OCI-M1 (cell line): ENCODE data around the gene DUSP15.
"Not testable (repeated sequence)": the region's sequence is repeated elsewhere in the genome, so short reads cannot be mapped to it uniquely, and the experiment has no call there.

Source experiments
- DNase-seq: peaks from one replicate; lab custom pipeline; 2025; lab: John Stamatoyannopoulos, UW

DUSP15 gene

GRCh38 chr20:31822421-31823330 lies 47.7 kb downstream of the DUSP15 start:
- peak; percentile 74 for DNase-seq

DNA sequence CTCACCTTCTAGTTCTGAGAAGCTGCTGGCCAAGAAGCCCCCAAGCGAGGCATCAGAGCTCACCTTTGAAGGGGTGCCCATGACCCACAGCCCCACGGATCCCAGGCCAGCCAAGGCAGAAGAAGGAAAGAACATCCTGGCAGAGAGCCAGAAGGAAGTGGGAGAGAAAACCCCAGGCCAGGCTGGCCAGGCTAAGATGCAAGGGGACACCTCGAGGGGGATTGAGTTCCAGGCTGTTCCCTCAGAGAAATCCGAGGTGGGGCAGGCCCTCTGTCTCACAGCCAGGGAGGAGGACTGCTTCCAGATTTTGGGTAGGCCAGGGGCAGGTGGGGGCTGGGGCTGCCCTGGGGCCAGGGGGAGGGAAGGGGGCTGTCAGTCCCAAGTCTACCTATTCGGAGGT lies 48.9 kb downstream of the DUSP15 start:
- peak; percentile 7 for DNase-seq

DNA sequence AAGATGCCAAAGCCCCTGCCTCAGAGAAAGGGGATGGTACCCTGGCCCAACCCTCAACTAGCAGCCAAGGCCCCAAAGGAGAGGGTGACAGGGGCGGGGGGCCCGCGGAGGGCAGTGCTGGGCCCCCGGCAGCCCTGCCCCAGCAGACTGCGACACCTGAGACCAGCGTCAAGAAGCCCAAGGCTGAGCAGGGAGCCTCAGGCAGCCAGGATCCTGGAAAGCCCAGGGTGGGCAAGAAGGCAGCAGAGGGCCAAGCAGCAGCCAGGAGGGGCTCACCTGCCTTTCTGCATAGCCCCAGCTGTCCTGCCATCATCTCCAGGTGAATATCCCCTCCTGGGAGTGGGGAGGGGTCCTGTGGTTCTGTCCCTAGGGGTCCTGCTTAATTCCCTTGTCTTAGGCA lies 50.1 kb downstream of the DUSP15 start:
- no peak for DNase-seq

DNA sequence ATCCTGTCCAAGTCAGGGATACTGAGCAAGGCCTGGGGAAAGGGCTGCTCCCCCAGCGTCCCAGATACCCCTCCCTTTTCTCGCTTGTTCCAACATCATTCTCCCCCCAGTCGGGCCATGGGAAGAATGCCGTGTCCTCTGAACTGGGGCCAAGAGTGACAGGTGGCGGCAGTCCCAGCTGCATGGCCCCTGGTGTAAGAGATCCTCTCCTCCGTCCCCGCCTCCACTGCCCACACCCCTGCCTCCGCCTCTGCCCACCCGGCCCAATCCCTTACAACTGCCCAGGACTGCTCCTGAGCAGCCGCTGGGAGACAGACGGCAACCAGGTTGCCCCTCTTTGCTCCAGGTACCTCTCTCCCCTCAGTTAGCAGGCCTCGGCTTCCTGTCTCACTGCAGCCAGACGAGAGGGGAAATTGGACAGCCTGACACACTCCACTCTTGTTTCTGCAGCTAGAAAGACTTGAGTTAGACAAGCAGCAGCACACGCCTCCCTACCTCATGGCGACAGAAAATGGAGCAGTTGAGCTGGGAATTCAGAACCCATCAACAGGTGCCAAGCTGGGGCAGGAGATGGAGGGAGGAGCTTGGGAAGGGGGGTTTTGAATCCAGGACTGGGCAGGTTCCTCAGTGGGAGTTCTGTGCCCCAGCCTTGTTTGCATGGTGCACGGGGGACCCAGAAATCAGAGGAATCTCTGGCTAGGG lies 51.1 kb downstream of the DUSP15 start, which contains the start of gene MYLK2:
Gene MYLK2 (plus strand): TSS at position 274 of the 702 bp plus-strand sequence. CDS start 225 bp downstream, at position 499.
- no peak for DNase-seq

- no peak for DNase-seq
Measured at GRCh38 chr20:31818376-31818908, 51.9 kb downstream of the DUSP15 start.

- no peak for DNase-seq
Measured at GRCh38 chr20:31817461-31817860, 52.9 kb downstream of the DUSP15 start.

DNA sequence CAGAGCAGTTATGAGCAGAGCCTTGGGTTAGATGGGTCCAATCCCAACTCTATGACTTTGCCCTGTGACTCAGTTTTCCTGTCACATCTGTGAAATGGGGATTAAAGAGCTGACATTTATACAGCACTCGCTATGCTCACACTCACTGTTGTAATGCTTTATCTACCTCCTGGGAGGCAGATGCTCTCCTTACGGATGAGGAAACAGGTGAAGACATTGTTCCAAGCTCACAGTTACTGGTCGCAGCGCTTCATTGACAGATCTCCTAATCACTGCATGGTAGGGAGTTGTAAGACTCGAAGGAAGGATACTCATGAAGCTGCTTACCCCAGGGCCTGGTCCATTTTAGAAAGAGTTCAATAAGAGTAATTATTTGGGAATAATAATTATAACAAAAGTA lies 54.1 kb downstream of the DUSP15 start:
- no peak for DNase-seq

DNA sequence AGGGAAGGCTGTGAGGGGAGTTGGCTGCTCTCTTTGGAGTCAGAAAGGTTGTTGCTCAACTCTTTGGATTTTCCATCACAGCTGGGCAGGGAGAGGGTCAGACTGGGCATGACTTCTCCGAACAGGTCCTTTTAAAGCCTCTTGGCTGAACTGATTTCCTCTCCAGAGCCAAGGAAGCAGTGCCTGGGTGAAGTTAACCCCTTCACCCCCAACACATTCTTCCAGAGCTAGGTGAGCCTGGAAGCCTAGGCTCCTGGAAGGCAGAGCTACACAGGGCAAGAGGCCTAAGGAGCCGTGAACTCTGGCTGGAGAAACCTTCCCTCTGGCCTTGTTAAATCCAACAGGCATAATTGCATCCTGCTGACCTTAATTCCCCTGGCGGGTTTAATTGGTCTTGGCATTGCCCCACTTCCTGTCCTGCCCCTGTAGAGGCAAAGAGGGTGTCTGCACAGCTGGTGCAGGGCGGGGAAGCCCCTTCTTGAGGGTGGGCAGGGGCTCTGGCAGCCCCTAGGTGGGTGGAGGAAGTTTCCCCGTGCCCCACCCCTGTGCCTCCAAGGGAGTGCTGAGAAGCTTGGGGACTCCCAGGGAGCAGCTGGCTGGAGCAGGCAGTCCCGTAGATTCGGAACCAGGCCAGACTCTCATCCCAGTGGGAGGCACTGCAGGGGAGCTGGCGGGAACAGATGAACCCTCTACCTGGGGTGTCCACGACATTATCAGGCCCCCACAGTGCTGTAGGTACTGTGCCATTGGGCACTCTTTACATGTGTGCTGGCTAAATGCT lies 54.7 kb downstream of the DUSP15 start:
- no peak for DNase-seq

- not testable (repeated sequence) for DNase-seq
Measured at GRCh38 chr20:31814142-31814541, 56.2 kb downstream of the DUSP15 start.

DNA sequence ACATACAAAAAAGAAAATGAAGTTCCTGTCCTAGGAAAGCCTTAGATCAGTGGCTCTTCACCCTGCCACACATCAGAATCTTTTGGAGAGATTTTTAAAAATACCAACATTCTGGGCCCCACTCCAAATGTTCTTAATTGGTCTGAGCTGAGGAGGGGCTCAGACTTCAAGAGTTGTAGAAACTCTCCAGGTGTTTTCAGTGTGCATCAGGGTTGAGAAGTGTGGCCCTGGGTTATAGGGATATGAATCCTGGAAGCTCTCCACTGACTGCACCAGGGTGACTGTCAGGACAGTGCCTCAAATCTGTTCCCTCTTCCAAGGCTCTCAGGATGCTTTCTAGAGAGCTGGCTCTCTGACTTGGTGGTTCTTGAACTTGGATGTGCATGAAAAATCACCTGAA lies 56.7 kb downstream of the DUSP15 start:
- no peak for DNase-seq

DNA sequence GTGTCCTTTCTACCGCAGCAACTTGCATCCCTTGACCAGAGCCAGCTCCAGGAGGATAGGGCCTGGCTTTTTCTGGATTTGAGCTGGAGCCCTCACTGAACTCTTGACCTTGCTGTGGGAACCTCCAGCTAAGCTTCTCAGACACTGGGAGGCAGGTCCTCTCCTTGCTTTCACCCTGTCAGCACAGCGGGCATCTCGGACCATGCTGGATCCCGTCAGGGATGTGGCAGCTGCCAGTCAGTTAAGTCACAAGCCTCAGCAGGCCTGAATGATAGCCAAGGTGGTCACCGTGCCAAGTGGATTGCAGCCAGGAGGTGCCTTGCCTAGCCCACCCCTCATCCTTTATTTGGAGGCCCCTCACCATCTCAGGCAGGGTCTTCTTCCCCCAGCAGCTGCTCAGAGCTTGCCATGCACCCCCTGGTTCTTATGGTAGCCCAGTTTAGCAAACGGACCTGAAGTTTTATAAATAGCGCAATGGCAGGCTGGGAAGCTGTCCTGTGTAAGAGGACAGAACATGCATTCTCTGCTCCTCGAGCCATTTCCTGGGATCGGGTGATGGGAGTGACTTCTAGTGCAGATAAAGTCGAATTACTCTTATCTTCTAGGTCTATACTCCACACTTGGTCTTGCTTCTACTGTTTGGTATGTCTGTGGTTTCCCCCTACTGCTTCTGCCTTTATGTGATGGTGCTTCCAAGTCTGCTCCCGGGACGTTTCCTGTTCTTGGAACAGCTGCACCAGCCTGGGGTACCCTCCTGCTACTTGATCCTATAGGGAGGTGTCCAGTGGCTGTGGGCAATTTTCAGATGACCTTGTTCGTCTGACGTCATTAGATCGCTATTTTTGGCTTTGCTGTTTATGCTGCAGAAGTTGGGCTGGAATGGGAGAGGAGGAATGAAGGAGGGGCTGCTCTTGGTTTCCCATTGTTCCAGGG lies 58.3 kb downstream of the DUSP15 start:
- DNase-seq = peak; percentile 66

GRCh38 chr20:31811198-31811597 lies 59.1 kb downstream of the DUSP15 start:
- DNase-seq = no peak
